Epithelial cell of prostate (primary cell): ENCODE results near the gene ILK.

Experiments used
- DNase-seq: peaks from one replicate; pipeline ENCODE4 v3.0.0-alpha.2; 2011; ENCODE audit warnings: low read depth, low spot score
- H3K27ac ChIP-seq: fragments of 450-650 bp; 2 replicates; pipeline ENCODE4 v1.5.1; 2017; ENCODE audit warnings: mild to moderate bottlenecking

ILK gene

DNA sequence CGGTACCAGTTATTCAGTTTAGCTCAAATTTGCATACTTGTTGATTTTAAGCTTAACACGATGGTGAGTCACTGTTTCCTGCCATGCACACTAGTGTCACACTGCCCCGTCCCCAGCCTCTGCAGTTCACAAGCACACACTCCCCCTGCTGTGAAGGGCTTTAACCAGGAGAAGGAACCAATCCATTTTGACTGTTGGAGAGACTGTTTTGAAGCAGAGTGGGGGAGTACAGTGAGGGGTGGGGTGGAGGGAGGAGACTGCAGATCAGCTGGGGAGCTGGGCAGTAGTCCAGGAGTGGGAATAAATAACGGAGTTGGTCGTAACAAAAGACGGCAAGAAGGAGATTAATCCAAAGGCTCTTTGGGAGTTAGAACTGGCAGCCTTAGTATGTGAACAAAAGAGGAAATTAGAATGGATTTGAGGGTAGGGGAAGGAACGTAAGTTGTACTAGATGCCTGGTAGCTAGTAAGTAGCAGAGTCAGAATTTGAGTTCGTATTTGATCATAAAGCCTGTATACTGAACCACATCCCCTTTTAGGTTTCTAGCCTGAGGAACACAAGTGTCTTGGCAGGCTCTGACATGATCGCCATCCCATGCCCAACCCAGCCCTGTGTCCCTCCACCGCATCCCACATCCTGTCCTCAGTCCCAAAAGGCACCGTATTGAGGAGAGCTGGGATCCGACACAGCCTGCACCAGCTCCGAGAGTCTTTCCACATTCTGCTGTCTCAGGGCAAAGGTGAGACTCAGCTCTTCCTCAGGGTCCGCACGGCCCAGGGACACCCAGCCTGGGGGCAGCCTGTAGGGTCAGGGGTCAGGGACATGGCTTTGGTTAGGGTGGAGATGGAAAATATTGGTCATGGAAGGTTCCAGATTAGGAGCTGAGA, 14.8 kb downstream of the ILK start:
- peak overlapping the region; percentile 86 for H3K27ac ChIP-seq
- DNase-seq: no peak

DNA sequence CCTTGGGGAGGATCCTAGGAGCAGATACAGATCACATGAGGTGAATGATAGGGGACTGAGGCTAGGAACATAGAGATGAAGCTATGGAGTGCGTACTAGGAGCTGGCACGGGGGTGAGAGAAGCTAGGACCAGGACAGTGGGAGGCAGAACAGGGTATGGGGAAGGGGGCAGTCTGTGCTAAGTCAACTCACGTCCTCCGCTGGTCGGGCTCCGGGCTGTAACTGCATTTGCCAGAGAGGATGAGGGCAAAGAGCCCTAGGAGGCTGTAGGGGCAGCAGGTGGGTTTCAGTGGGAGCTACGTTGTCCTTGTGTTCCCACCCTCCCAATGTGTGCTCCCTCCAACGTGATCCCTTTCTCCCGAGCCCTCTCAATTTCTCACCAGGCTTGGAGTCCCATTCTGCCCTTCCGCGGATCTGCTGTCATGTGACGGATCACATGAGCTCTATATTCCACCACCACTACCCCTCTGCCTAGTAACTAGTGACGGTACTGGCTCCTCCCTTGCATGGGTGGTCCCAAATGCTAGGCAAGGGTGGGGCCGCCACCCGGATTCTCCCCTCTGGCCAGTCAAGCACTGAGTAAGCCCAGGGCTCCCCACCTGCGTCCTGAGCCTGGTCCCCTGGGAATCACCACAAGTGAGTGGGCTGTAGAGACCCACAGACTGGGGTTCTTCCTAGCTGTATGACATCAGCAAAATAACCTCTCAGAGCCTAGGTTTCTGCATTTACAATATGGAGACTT, 15.6 kb downstream of the ILK start, which contains the start of gene TPP1:
TSS of gene TPP1 (minus strand) at position 419 of the 742 bp plus-strand sequence. CDS start at position 397, 22 bp downstream.
- H3K27ac ChIP-seq: peak within 1 kb of the TSS; percentile 86
- DNase-seq: peak; percentile 50

- no peak for DNase-seq
- H3K27ac ChIP-seq: no peak overlapping the region
These were observed 17.1 kb downstream of the ILK start for GRCh38 chr11:6620636-6621035.

DNA sequence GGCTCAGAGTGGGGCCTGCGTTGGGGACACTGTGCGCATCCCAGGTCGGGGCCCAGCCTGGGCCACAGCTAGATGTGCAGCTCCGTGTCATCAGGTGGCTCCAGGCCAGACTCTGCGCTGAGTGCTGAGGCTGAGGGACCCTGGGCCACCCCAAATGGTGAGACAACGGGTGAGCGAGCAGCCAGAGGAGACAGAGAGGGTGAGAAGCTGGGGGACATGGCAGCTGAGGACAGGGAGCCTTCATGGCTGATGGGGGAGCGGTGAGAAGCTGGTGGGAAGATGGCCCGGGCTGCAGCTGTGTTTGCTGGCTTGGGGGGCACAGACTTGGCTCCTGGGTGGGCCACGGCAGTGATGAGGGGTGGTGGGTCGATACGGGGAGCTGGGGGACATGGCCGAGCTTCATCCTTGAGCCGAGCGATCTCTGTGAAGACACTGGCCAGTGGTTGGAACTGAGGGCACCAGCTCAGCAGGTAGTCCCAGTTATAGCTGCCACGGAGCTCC, 18.2 kb downstream of the ILK start:
- H3K27ac ChIP-seq: no peak overlapping the region
- no peak for DNase-seq

DNA sequence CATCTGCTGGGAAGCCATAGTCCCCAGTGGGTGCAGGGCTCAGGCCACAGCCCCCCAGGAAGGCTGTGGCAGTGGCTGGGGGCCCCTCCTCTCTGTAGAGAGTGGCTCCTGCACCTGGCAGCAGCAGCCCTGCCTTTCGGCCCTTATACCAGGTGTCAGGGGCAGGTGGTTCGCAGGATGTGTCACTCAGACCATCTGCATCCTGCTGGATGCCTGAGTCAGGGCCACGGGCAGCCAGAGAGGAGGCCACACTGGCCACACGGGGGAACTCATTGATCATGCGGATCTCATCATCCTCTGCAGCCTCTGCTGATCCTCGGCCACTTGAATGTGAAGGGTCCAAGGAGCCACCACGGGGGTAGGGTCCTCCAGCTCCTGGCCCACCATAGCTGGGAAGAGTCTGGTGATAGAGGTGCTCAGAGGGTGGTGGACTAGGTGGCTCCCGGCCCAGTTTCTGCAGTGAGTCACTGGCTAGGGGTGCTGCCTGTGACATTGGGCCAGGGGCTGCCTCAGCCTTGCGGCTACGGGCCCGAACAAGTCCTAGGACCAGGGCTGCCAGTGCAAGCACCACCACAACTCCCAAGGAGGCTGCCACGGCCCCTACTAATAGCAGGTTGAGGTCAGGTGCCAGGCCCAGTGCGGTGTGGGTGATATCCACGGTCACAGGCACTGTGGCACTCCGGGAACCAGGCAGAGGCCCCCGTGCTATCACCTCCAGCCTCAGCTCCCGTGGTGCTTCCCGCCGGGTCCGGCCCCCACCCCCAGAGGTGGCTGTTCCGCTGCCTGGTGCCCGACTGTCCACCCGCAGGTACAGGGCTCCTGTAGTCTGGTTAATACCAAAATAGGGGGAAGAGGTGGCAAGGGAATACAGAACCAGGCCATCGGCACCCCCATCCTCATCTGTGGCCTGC, 18.9 kb downstream of the ILK start:
- no peak for DNase-seq
- H3K27ac ChIP-seq: no peak overlapping the region

DNA sequence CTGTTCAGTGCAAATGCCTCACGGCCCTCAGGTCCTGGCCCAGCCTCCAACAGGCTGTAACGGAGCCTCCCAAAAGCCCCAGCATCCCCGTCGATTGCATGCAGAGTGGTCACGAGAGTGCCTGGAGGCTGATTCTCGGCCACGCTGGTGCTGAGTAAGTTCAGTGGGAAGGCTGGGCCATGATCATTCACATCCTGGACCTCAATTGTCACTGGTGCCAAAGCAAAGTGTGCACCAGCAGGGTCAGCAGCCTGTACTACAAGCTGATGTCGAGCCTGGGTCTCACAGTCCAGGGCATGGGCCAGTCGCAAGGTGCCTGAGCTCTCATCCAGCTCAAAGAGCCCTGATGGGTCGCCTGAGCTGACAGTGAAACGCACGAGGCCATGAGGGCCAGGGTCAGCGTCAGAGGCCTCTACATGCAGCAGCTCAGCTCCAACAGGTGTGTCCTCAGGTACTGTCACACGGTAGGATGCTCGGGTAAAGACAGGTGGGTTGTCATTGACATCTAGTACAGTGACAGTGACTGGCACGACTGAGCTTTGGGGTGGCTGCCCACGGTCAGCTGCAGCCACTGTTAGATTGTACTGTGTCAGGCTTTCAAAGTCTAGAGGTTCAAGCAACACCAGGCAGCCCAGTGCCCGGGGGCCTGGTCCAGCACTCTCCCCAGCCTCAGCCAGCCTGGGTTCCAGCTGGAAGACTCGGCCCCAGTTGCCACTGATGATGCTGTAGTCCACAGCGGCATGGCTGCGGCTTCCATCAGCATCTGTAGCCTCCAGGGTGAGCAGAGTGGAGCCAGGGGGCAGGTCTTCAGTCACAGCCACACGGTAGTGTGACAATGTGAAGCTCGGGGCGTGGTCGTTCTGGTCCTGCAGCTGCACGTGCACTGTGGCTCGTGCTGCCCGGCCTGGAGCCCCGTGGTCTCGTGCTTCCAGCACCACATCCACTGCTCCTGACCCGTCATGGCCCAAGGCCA, 20.1 kb downstream of the ILK start:
- no peak for DNase-seq
- no peak overlapping the region for H3K27ac ChIP-seq

DNA sequence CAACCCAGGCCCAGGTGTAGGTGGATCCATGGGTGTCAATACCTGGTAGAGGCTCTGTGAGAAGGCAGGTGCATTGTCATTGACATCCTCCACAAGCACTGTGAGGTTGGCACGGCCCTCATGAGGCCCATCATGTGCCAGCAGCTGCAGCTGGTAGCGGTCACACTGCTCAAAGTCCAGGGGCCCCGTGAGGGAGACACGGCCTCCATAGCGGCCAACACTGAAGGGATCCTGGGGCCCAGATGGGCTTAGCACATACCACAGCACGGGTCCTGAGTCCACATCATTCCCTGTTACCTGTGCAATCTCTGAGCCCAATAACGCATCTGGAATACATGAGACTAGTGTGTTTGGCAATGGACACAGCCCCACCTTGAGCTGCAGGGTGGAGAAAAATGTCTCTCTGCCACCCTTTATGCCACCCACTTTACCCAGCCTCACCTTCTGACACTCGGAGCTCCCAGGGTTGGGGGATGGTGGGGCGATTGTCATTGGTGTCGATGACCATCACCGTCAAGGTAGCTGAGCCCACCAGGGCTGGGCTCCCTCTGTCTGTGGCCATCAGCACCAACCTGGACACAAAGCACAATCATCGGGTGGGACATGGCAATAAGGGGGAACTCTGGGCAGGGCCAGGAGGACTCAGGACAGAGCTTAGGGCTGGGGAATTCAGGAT, 21.7 kb downstream of the ILK start:
- H3K27ac ChIP-seq: no peak overlapping the region
- no peak for DNase-seq

DNA sequence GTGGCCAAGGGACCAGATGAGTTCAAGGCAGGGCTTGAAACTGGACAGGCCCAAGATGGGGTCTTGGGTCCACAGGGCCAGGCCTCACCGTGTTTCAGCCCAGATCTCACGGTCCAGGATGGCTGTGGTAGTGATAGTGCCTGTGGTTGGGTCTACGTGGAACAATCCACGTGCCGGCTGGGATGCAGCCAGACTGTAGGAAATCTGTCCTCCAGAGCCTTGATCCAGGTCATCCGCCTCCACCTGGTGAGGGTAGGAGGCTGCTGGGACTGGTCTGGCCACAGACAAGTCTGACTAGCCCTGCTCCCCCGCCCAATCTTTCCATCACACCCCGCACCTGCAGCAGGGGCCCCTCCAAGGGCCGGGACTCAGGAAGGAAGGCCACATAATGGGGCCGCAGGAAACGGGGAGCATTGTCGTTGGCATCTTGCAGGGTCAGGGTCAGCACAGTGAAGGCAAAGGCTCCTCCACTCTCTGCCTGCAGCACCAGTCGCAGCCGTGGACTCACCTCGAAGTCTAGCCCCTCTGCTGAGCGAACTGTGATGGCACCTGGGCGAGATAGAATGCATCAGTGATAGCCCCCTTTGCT, 22.4 kb downstream of the ILK start:
- H3K27ac ChIP-seq: no peak overlapping the region

DNA sequence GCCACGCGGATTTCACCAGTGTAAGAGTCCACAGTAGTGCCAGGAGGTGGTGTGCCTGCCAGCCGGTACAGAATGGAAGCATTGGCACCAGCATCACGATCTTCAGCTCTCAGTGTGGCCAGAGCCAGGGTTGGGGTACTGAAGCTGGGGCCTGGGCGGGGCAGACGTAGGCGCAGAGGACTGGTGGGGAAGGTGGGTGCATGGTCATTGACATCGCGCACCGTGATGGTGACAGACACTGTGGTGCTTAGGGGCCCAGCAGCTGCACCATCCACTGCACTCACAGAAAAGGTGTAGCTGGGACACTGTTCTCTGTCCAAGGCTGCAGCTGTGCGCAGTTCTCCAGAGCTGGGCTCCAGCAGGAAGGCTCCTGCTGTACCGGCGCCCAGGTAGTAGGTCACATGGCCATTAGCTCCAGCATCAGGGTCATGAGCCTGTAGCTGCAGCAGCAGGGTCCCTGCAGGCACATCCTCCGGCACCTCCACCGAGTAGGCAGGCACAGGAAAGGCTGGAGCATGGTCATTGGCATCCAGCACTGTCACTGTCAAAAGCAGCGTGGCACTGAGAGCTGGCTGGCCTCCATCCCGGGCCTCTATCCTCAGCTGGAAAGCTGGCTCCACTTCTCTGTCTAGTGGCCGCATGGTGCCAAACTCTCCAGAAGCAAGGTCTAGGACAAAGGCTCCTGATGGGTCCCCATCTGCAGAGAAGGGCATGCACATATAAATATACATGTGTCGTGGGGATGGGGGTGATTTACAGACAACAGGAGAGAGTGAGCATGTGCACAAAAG, 23.6 kb downstream of the ILK start:
- DNase-seq: no peak
- H3K27ac ChIP-seq: no peak overlapping the region

More for the DNA sequence above, 22.4 kb downstream of the ILK start:
- no peak for DNase-seq

DNA sequence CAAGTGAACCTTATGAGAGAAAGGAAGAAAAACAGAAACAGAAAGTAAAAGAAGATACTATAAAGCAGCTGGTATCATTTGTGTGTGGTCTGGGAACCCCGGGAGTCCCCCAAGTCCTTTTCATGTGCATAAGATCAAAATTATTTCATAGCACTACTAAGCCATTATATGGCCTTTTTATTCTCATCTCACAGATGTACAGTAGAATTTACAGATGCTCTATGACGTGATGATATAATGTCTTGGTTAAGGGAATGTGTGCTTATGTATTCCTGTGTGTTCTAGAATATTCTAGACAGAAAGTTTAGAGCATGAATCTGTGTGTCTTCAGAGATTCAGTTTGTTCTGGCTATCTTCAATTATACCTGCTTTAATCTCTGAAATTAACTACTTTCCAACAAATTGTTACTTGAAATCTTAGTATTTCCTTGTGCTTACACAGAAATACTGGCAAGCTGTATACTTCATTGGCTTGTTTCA, 24.2 kb downstream of the ILK start:
- H3K27ac ChIP-seq: no peak overlapping the region
- no peak for DNase-seq

GRCh38 chr11:6628526-6628925, 25.0 kb downstream of the ILK start:
- no peak overlapping the region for H3K27ac ChIP-seq
- no peak for DNase-seq

DNA sequence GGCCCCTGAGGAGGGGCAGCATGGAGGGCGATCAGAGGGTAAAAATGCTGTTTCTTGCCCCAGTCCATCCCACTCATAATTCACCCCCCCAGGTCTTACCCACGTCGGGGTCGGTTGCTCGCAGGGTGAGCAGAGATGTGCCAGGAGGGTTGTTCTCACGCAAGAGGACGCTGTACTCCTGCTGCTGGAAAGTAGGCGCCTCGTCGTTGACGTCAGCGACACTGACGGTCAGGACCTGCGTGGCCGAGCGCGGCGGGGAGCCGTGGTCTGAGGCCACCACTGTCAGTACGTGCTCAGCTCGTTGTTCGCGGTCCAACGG, 26.0 kb downstream of the ILK start:
- DNase-seq: no peak
- no peak overlapping the region for H3K27ac ChIP-seq

GRCh38 chr11:6629892-6630631, 26.5 kb downstream of the ILK start:
- H3K27ac ChIP-seq: no peak overlapping the region
- no peak for DNase-seq

DNA sequence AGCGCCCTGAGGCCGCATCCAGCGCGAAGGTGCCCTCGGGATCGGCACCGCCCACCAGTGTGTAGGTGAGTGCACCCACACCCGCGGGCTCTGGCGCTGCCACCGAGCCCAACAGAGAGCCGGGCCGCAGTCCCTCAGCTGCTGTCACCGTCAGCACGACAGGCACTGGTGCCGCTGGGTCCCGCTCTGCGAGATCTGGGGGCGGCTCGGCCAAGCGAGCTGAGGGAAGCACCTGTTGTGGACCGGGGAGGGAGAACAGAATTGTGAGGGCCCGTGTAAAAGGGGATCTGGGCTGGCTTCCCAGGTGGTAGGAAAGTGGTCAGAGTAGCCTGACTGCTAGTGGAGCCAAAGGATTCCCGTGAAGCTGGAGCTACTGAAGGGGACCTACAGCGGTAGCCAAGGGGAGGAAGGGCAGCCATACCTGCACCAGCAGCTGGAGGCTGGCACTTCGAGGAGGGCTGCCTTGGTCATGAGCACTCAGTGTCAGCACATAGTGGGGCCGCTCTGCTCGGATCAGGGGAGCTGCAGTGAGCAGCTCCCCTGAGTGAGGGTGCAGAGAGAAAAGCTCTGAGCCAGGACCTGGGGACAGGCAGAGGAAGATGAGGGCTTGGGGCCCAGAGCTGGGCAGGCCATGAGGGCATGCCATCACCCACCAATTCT, 27.2 kb downstream of the ILK start:
- no peak overlapping the region for H3K27ac ChIP-seq
- no peak for DNase-seq

- DNase-seq: no peak
- H3K27ac ChIP-seq: no peak overlapping the region
These were observed 27.9 kb downstream of the ILK start for GRCh38 chr11:6631361-6631890.
